22Rv1 (cell line): ENCODE measurements around the gene FARP1.

Experiments used
- ZFX ChIP-seq: fragments of 450-650 bp; IDR thresholded peaks from 2 replicates; pipeline ENCODE4 v1.6.1; 2017; ENCODE audit warnings: antibody characterized with exemption, borderline replicate concordance
- TF ChIP-seq, protein P1 (sequence below): fragments of 450-650 bp; IDR thresholded peaks from 2 replicates; pipeline ENCODE4 v1.5.1; 2017; ENCODE audit warnings: mild to moderate bottlenecking

DNA sequence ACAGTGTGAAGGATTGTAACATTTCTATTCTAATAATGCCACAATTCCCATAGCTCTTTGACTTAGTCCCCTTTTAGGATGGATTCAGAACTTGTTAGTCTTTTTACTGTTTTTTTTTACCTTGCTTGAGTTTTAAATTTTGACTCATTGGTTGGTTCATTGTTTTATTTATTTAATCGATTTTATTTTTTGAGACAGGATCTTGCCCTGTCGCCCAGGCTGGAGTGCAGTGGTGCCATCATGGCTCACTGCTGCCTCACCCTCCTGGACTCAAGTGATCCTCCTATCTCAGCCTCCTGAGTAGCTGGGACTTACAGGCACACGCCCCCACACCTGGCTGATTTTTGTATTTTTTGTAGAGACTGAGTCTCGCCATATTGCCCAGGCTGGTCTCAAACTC lies 39.3 kb downstream of the FARP1 start:
- TF ChIP-seq, protein P1, sequence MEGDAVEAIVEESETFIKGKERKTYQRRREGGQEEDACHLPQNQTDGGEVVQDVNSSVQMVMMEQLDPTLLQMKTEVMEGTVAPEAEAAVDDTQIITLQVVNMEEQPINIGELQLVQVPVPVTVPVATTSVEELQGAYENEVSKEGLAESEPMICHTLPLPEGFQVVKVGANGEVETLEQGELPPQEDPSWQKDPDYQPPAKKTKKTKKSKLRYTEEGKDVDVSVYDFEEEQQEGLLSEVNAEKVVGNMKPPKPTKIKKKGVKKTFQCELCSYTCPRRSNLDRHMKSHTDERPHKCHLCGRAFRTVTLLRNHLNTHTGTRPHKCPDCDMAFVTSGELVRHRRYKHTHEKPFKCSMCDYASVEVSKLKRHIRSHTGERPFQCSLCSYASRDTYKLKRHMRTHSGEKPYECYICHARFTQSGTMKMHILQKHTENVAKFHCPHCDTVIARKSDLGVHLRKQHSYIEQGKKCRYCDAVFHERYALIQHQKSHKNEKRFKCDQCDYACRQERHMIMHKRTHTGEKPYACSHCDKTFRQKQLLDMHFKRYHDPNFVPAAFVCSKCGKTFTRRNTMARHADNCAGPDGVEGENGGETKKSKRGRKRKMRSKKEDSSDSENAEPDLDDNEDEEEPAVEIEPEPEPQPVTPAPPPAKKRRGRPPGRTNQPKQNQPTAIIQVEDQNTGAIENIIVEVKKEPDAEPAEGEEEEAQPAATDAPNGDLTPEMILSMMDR, result no peak
- TF ChIP-seq ZFX, result no peak
